D721Med (cell line): ENCODE measurements around the gene CCHCR1.

Experiments
- DNase-seq: peaks from one replicate; pipeline ENCODE4 v3.0.0; 2011; ENCODE audit warnings: low spot score; ENCODE audit not compliant: insufficient read length
- FAIRE-seq: peaks from 2 replicates; lab custom pipeline; 2011; peaks lifted over from hg19 to GRCh38; lab: Jason Lieb, UNC
- CTCF ChIP-seq: IDR thresholded peaks from 2 replicates; pipeline ENCODE4 v1.5.1; 2012; ENCODE audit warnings: mild to moderate bottlenecking, control low read depth; ENCODE audit not compliant: insufficient read depth; ENCODE audit errors: missing control alignments

Gene CCHCR1

GRCh38 chr6:31107052-31107451 lies 50.5 kb downstream of the CCHCR1 start:
- DNase-seq: no peak
- FAIRE-seq: no peak
- TF ChIP-seq CTCF: no peak

- DNase-seq: no peak
- no peak for TF ChIP-seq CTCF
- FAIRE-seq: no peak
Observed at GRCh38 chr6:31103136-31103535, 54.5 kb downstream of the CCHCR1 start.

GRCh38 chr6:31098449-31098938 lies 59.1 kb downstream of the CCHCR1 start:
- DNase-seq: no peak
- no peak for TF ChIP-seq CTCF
- no peak for FAIRE-seq

GRCh38 chr6:31096656-31097055 lies 60.9 kb downstream of the CCHCR1 start:
- FAIRE-seq: no peak
- DNase-seq: no peak
- no peak for TF ChIP-seq CTCF

- FAIRE-seq (no peak), DNase-seq (no peak)
- no peak for TF ChIP-seq CTCF
Observed at GRCh38 chr6:31096215-31096614, 61.4 kb downstream of the CCHCR1 start.

GRCh38 chr6:31094389-31094881 lies 63.2 kb downstream of the CCHCR1 start:
- DNase-seq (no peak), FAIRE-seq (no peak)
- TF ChIP-seq CTCF: no peak

GRCh38 chr6:31092769-31093505 lies 64.7 kb downstream of the CCHCR1 start:
- DNase-seq (no peak), FAIRE-seq (no peak)
- TF ChIP-seq CTCF: no peak
